Endometrium (tissue), 2 donors: Measurements from ENCODE around the gene ZNF563.
A peak's percentile ranks its signal among the peaks of the same experiment; 100 is the strongest.

Experiments used
- FAIRE-seq: peaks from 2 replicates; lab custom pipeline; 2012; peaks lifted over from hg19 to GRCh38; lab: Jason Lieb, UNC
- donor health status: control.
- donor health status: control.

ZNF563 gene

GRCh38 chr19:12294249-12295158 is 38.9 kb downstream of the ZNF563 start, which contains the start of gene ZNF44:
Gene ZNF44 (minus strand): TSS chr19:12294883. CDS start chr19:12294694, 189 bp downstream.
- FAIRE-seq: peak; percentile 91

GRCh38 chr19:12293777-12294248 is 39.6 kb downstream of the ZNF563 start:
- FAIRE-seq: no peak

GRCh38 chr19:12289790-12290065 is 43.7 kb downstream of the ZNF563 start:
- FAIRE-seq: no peak

- no peak for FAIRE-seq
Measured at GRCh38 chr19:12287958-12288500, 45.4 kb downstream of the ZNF563 start.

- no peak for FAIRE-seq
Measured at GRCh38 chr19:12284631-12285030, 48.8 kb downstream of the ZNF563 start.

- FAIRE-seq: no peak
Measured at GRCh38 chr19:12284226-12284625, 49.2 kb downstream of the ZNF563 start.

- FAIRE-seq: no peak
Measured at GRCh38 chr19:12278713-12279112, 54.7 kb downstream of the ZNF563 start.

GRCh38 chr19:12272980-12273901 is 60.2 kb downstream of the ZNF563 start:
- FAIRE-seq: no peak

GRCh38 chr19:12272386-12272785 is 61.0 kb downstream of the ZNF563 start:
- FAIRE-seq: no peak

- no peak for FAIRE-seq
Measured at GRCh38 chr19:12270854-12271253, 62.6 kb downstream of the ZNF563 start.
